Measurements from ENCODE around the gene TTLL10.

- TF ChIP-seq POLR2AphosphoS5 (IDR thresholded peaks at IDR 0.05), result no peak
- no peak for TF ChIP-seq CTCF (IDR thresholded peaks at IDR 0.05)
- TF ChIP-seq POLR2A (IDR thresholded peaks at IDR 0.05), result no peak
- no peak for TF ChIP-seq EP300 (IDR thresholded peaks at IDR 0.05)
These were observed 61.5 kb downstream of the TTLL10 start for GRCh38 chr1:1235016-1235744.

All from stomach (tissue), 4 donors.